ENCODE results near the gene METTL8.
A peak's percentile ranks its signal among the peaks of the same experiment; 100 is the strongest.
"Not testable (repeated sequence)": the region's sequence is repeated elsewhere in the genome, so short reads cannot be mapped to it uniquely, and the experiment has no call there.

Gene METTL8

GRCh38 chr2:171311589-171311988 lies 122.2 kb downstream of the METTL8 start:
- not testable (repeated sequence) for DNase-seq (ENCODE audit: low spot score)

GRCh38 chr2:171310889-171311288 lies 122.9 kb downstream of the METTL8 start:
- DNase-seq (ENCODE audit: low spot score): no peak

GRCh38 chr2:171309455-171310286 lies 124.1 kb downstream of the METTL8 start:
- no peak for DNase-seq (ENCODE audit: low spot score)

- no peak for DNase-seq (ENCODE audit: low spot score)
Measured at GRCh38 chr2:171308280-171309054, 125.3 kb downstream of the METTL8 start.

- no peak for DNase-seq (ENCODE audit: low spot score)
Measured at GRCh38 chr2:171307560-171307959, 126.2 kb downstream of the METTL8 start.

- DNase-seq (ENCODE audit: low spot score): no peak
Measured at GRCh38 chr2:171297956-171298355, 135.8 kb downstream of the METTL8 start.

- no peak for DNase-seq (ENCODE audit: low spot score)
Measured at GRCh38 chr2:171294608-171295007, 139.2 kb downstream of the METTL8 start.

- DNase-seq (ENCODE audit: low spot score): no peak
Measured at GRCh38 chr2:171293661-171294060, 140.1 kb downstream of the METTL8 start.

- no peak for DNase-seq (ENCODE audit: low spot score)
Measured at GRCh38 chr2:171289991-171290390, 143.8 kb downstream of the METTL8 start.

GRCh38 chr2:171289316-171289715 lies 144.5 kb downstream of the METTL8 start:
- DNase-seq (ENCODE audit: low spot score): no peak

GRCh38 chr2:171287611-171288010 lies 146.2 kb downstream of the METTL8 start:
- no peak for DNase-seq (ENCODE audit: low spot score)

- DNase-seq (ENCODE audit: low spot score): no peak
Measured at GRCh38 chr2:171287036-171287571, 146.7 kb downstream of the METTL8 start.

- no peak for DNase-seq (ENCODE audit: low spot score)
Measured at GRCh38 chr2:171281110-171281509, 152.7 kb downstream of the METTL8 start.

GRCh38 chr2:171279983-171280790 lies 153.6 kb downstream of the METTL8 start:
- no peak for DNase-seq (ENCODE audit: low spot score)

- no peak for DNase-seq (ENCODE audit: low spot score)
Measured at GRCh38 chr2:171274757-171275156, 159.0 kb downstream of the METTL8 start.

- peak; percentile 14 for DNase-seq (ENCODE audit: low spot score)
Measured at GRCh38 chr2:171271971-171272436, 161.8 kb downstream of the METTL8 start.

GRCh38 chr2:171271386-171271785 lies 162.4 kb downstream of the METTL8 start:
- DNase-seq (ENCODE audit: low spot score): no peak

- DNase-seq (ENCODE audit: low spot score): peak; percentile 15
Measured at GRCh38 chr2:171267855-171268629, 165.7 kb downstream of the METTL8 start.
